H1 (cell line): ENCODE results near the gene PERCC1. TPM values are rescaled to one million over a fixed set of nuclear protein-coding genes. Genes with fewer than 3 reads are reported as not detected.
A peak's percentile ranks its signal among the peaks of the same experiment; 100 is the strongest.

Experiments
- CTCF ChIA-PET: fragments of 300-600 bp; sonication (Branson Sonifier 250); formaldehyde crosslinking; loops from one replicate; lab custom pipeline; 2021; ENCODE audit not compliant: partially characterized antibody; lab: Charles Lee
- POLR2A ChIA-PET: fragments of 300-600 bp; sonication (Branson Sonifier 250); formaldehyde crosslinking; loops from one replicate; lab custom pipeline; 2021; ENCODE audit warnings: inconsistent platforms; ENCODE audit not compliant: partially characterized antibody; lab: Charles Lee
- DNase-seq, 2 experiments: peaks; one replicate each; pipeline versions ENCODE4 v3.0.0 to v3.0.0-alpha.2; 2010 to 2022; ENCODE audit warnings: low spot score in 2 of 2, low read depth in 1 of 2, mixed read lengths in 1 of 2
- FAIRE-seq: peaks from 2 replicates; lab custom pipeline; 2011; peaks lifted over from hg19 to GRCh38; lab: Jason Lieb, UNC
- H2AFZ ChIP-seq: 2 replicates; pipeline ENCODE4 v1.8.1; 2012; ENCODE audit warnings: low read length, inconsistent platforms
- H2AK5ac ChIP-seq: 2 replicates; pipeline ENCODE4 v1.6.1; 2013; ENCODE audit warnings: low read depth, low read length
- H2BK120ac ChIP-seq: replicated peaks from 2 replicates; pipeline ENCODE3; 2013; ENCODE audit warnings: low read depth, low read length, inconsistent platforms
- H2BK12ac ChIP-seq: 2 replicates; pipeline ENCODE4 v1.6.1; 2013; ENCODE audit warnings: low read depth, low read length
- H2BK15ac ChIP-seq: 2 replicates; pipeline ENCODE4 v1.6.1; 2013; ENCODE audit warnings: low read length
- H2BK20ac ChIP-seq: 2 replicates; pipeline ENCODE4 v1.6.1; 2013; ENCODE audit warnings: low read length
- H2BK5ac ChIP-seq: 2 replicates; pipeline ENCODE4 v1.6.1; 2013; ENCODE audit warnings: low read depth, low read length
- H3K14ac ChIP-seq: 2 replicates; pipeline ENCODE4 v1.6.1; 2013; ENCODE audit warnings: inconsistent platforms; ENCODE audit not compliant: insufficient read length
- H3K18ac ChIP-seq: 2 replicates; pipeline ENCODE4 v1.6.1; 2013; ENCODE audit warnings: low read length; ENCODE audit errors: extremely low read depth
- H3K23ac ChIP-seq: 2 replicates; pipeline ENCODE4 v1.6.1; 2013; ENCODE audit warnings: inconsistent platforms; ENCODE audit not compliant: insufficient read length
- H3K23me2 ChIP-seq: 2 replicates; pipeline ENCODE4 v1.6.1; 2013; ENCODE audit warnings: low read depth, low read length
- H3K27ac ChIP-seq: 2 replicates; pipeline ENCODE4 v1.6.1; 2011; ENCODE audit warnings: low read depth, low read length, inconsistent platforms
- H3K27me3 ChIP-seq, 4 experiments: replicated peaks in 1 of 4; 1 replicate in 1 of 4; 2 replicates in 3 of 4; pipeline versions ENCODE4 v1.6.1 to v1.8.1; 2011 to 2013; ENCODE audit warnings: low read length in 3 of 4, mild to moderate bottlenecking in 3 of 4, inconsistent platforms in 2 of 4, mixed read lengths in 2 of 4, moderate library complexity in 1 of 4; ENCODE audit not compliant: control insufficient read depth in 3 of 4, insufficient read depth in 3 of 4; ENCODE audit errors: extremely low read depth in 1 of 4
- H3K36me3 ChIP-seq, 4 experiments: 2 replicates each; pipeline versions ENCODE4 v1.6.1 to v1.8.1; 2011 to 2013; ENCODE audit warnings: mild to moderate bottlenecking in 4 of 4, low read length in 3 of 4, moderate library complexity in 2 of 4, control low read depth in 1 of 4, inconsistent platforms in 1 of 4; ENCODE audit not compliant: insufficient read depth in 4 of 4, control insufficient read depth in 2 of 4
- H3K4ac ChIP-seq: replicated peaks from 2 replicates; pipeline ENCODE3; 2013; ENCODE audit warnings: low read length, low read depth, mixed read lengths, inconsistent platforms; ENCODE audit not compliant: insufficient read length
- H3K4me1 ChIP-seq, 4 experiments: replicated peaks in 1 of 4; 1 replicate in 1 of 4; 2 replicates in 3 of 4; pipeline versions ENCODE4 v1.6.1 to v1.8.1; 2011 to 2013; ENCODE audit warnings: low read length in 3 of 4, inconsistent platforms in 2 of 4, mixed read lengths in 1 of 4; ENCODE audit not compliant: insufficient read depth in 4 of 4, control insufficient read depth in 3 of 4
- H3K4me2 ChIP-seq, 2 experiments: 2 replicates each; pipeline versions ENCODE4 v1.6.1 to v1.8.1; 2011 to 2013; ENCODE audit warnings: low read depth in 2 of 2, low read length in 2 of 2, control low read depth in 1 of 2, inconsistent platforms in 1 of 2, mild to moderate bottlenecking in 1 of 2; ENCODE audit not compliant: insufficient read depth in 1 of 2
- H3K4me3 ChIP-seq, 4 experiments: fragments of 200-600, 300-600 bp in 1 of 4; sonication (generic), shearing (Covaris generic), sonication (Bioruptor Twin) in 1 of 4; 2 replicates each; pipeline versions ENCODE4 v1.5.1 to v1.8.1; 2011 to 2016; ENCODE audit warnings: low read length in 4 of 4, low read depth in 3 of 4, control low read depth in 2 of 4, inconsistent platforms in 2 of 4, mild to moderate bottlenecking in 2 of 4, mixed read lengths in 1 of 4, moderate library complexity in 1 of 4; ENCODE audit not compliant: insufficient read depth in 2 of 4; ENCODE audit errors: extremely low read depth in 1 of 4
- H3K56ac ChIP-seq: replicated peaks from 2 replicates; pipeline ENCODE3; 2013; ENCODE audit warnings: low read depth, mild to moderate bottlenecking, mixed read lengths, low read length, inconsistent platforms; ENCODE audit not compliant: insufficient read length
- H3K79me1 ChIP-seq: 2 replicates; pipeline ENCODE4 v1.6.1; 2013; ENCODE audit warnings: low read depth, low read length, control low read depth
- H3K79me2 ChIP-seq, 2 experiments: 2 replicates each; pipeline versions ENCODE4 v1.6.1 to v1.8.1; 2012 to 2013; ENCODE audit warnings: low read length in 2 of 2, mild to moderate bottlenecking in 2 of 2, inconsistent platforms in 1 of 2; ENCODE audit not compliant: insufficient read depth in 2 of 2, control insufficient read depth in 1 of 2
- H3K9ac ChIP-seq, 4 experiments: replicated peaks in 1 of 4; 1 replicate in 1 of 4; 2 replicates in 3 of 4; pipeline versions ENCODE4 v1.6.1 to v1.8.1; 2011 to 2013; ENCODE audit warnings: low read depth in 3 of 4, low read length in 3 of 4, control low read depth in 2 of 4, mild to moderate bottlenecking in 2 of 4, moderate library complexity in 2 of 4, inconsistent platforms in 1 of 4; ENCODE audit errors: extremely low read depth in 1 of 4
- H3K9me3 ChIP-seq, 2 experiments: 2 replicates each; pipeline versions ENCODE4 v1.6.1 to v1.8.1; 2012 to 2013; ENCODE audit warnings: mild to moderate bottlenecking in 2 of 2, moderate library complexity in 2 of 2, control low read depth in 1 of 2, inconsistent platforms in 1 of 2, low read depth in 1 of 2, low read length in 1 of 2, mixed read lengths in 1 of 2; ENCODE audit not compliant: insufficient read depth in 2 of 2
- H4K20me1 ChIP-seq, 2 experiments: replicated peaks in 1 of 2; 2 replicates each; pipeline versions ENCODE3 to v1.8.1; 2011 to 2013; ENCODE audit warnings: inconsistent platforms in 2 of 2, low read length in 2 of 2, mild to moderate bottlenecking in 1 of 2; ENCODE audit not compliant: insufficient read depth in 2 of 2, control insufficient read depth in 1 of 2
- H4K5ac ChIP-seq: 2 replicates; pipeline ENCODE4 v1.6.1; 2013; ENCODE audit warnings: low read length, low read depth, mixed read lengths, inconsistent platforms; ENCODE audit not compliant: insufficient read length
- H4K8ac ChIP-seq: 2 replicates; pipeline ENCODE4 v1.8.0; 2013; ENCODE audit warnings: mild to moderate bottlenecking, moderate library complexity, low read length, inconsistent platforms; ENCODE audit not compliant: insufficient read depth; ENCODE audit errors: extremely low read depth
- H4K91ac ChIP-seq: replicated peaks from 2 replicates; pipeline ENCODE3; 2013; ENCODE audit warnings: low read length, mixed read lengths, inconsistent platforms; ENCODE audit not compliant: insufficient read length
- EGR1 ChIP-seq: IDR thresholded peaks from 2 replicates; pipeline ENCODE4 v1.6.1; 2011; ENCODE audit warnings: low read depth, low read length, borderline replicate concordance
- EP300 ChIP-seq, 2 experiments: IDR thresholded peaks; 1 replicate in 1 of 2; 2 replicates in 1 of 2; pipeline ENCODE4 v1.6.1; 2011 to 2012; ENCODE audit warnings: low read depth in 2 of 2, low read length in 2 of 2, mild to moderate bottlenecking in 2 of 2, borderline replicate concordance in 1 of 2, inconsistent platforms in 1 of 2, moderate library complexity in 1 of 2
- HDAC2 ChIP-seq, 2 experiments: fragments of 300-600 bp in 1 of 2; sonication (generic) in 1 of 2; IDR thresholded peaks; 2 replicates each; pipeline ENCODE4 v1.6.1; 2011 to 2012; ENCODE audit warnings: low read depth in 2 of 2, low read length in 2 of 2, mild to moderate bottlenecking in 2 of 2, moderate library complexity in 2 of 2, borderline replicate concordance in 1 of 2, inconsistent platforms in 1 of 2
- KDM4A ChIP-seq: IDR thresholded peaks from one replicate; pipeline ENCODE4 v1.7.1; 2012; ENCODE audit warnings: low read depth, mild to moderate bottlenecking, moderate library complexity, low read length, inconsistent platforms; ENCODE audit not compliant: severe bottlenecking
- MAFK ChIP-seq: IDR thresholded peaks from 2 replicates; pipeline ENCODE4 v1.6.1; 2012; ENCODE audit warnings: low read depth, mild to moderate bottlenecking, improper control_type of control experiment, low read length
- SAP30 ChIP-seq: fragments of 300-600 bp; sonication (generic); IDR thresholded peaks from 2 replicates; pipeline ENCODE4 v1.7.1; 2012; ENCODE audit warnings: low read length, moderate library complexity, mild to moderate bottlenecking, inconsistent platforms; ENCODE audit not compliant: insufficient read depth, insufficient replicate concordance
- SP1 ChIP-seq: IDR thresholded peaks from 2 replicates; pipeline ENCODE4 v1.6.1; 2011; ENCODE audit warnings: low read depth, low read length
- SUZ12 ChIP-seq: fragments of 200-600 bp; sonication (generic); IDR thresholded peaks from 2 replicates; pipeline ENCODE4 v1.6.1; 2012; ENCODE audit warnings: mild to moderate bottlenecking, inconsistent platforms, low read length, moderate library complexity, mixed read lengths
- YY1 ChIP-seq: IDR thresholded peaks from 2 replicates; pipeline ENCODE4 v1.6.1; 2011; ENCODE audit warnings: low read depth, mild to moderate bottlenecking, low read length
- WGBS, 2 experiments: shearing (Covaris generic) in 1 of 2; methylation state at CpG; one replicate each; pipeline versions ENCODE4 v1.1.6 to v1.1.7; 2013 to 2015; ENCODE audit warnings: low lambda C conversion rate in 2 of 2, mixed read lengths in 2 of 2, inconsistent platforms in 1 of 2, low coverage in 1 of 2, missing lambda C conversion rate in 1 of 2; ENCODE audit not compliant: insufficient replicate concordance in 2 of 2, insufficient coverage in 1 of 2, insufficient read length in 1 of 2; ENCODE audit errors: extremely low coverage in 1 of 2, missing lambda C conversion rate in 1 of 2; 5-methylcytosine and 5-hydroxymethylcytosine counted together
- polyA plus RNA-seq, 7 experiments: library from polyadenylated mRNA; depleted of rRNA in 3 of 7; stranded (reverse) in 5 of 7; unstranded in 2 of 7; fragments of >200 nt in 5 of 7; fragments of 200-250 nt in 2 of 7; gene quantifications; 1 replicate in 5 of 7; 2 replicates in 1 of 7; 4 replicates in 1 of 7; pipeline versions ENCODE4 v1.2.1 to v1.2.3, GENCODE V29; 2011 to 2013; ENCODE audit warnings: missing spikeins in 2 of 7, mixed read lengths in 2 of 7
- total RNA-seq: library from RNA; stranded (reverse); fragmentation: NEBNext Ultra II Directional; extraction: Animal tissue kit (Norgen Biotek cat#: 25700); gene quantifications from 2 replicates; pipeline ENCODE4 v1.2.1, GENCODE V29; 2021
- TF ChIP-seq, protein P1 (sequence below): IDR thresholded peaks from 2 replicates; pipeline ENCODE4 v1.6.1; 2011; ENCODE audit warnings: low read depth, mild to moderate bottlenecking, low read length; ENCODE audit not compliant: insufficient read depth

PERCC1 gene
- total and polyA plus RNA-seq, 2 of the 8 experiments (the other 6 are each of a cell fraction or from before 2014, with no cell fraction given), result not detected

DNA sequence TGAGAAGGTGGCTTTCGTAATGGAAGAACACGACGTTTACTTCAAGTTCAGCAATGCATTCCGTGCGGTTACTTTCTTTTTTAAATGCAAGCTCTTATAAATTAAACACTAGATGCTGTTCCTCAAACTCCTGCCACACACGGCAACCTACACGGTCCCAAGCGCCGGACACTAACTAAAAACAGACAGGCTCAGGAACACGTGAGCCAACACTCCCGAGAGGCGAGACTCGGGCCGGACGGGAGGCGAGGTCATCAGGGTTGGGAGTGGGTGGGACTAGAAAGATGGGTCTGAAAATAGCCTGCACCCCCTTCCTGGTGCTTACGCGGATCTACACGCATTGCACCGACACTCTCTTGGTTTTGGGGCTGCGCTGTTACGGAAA lies 37.5 kb downstream of the PERCC1 start:
- Histone ChIP-seq H4K91ac (no peak overlapping the region), H3K79me2 (peaks cover 0 to 69% of the 10 kb centered on the region in 2 experiments), H3K9ac (no peak overlapping the region), H2BK120ac (no peak overlapping the region), H3K14ac (no peak overlapping the region), H2AK5ac (no peak overlapping the region), H3K4ac (no peak overlapping the region), H2BK15ac (no peak overlapping the region), H2BK12ac (no peak overlapping the region), H3K18ac (no peak overlapping the region), H3K4me3 (no peak overlapping the region), H3K27ac (no peak overlapping the region), H3K4me1 (0 out of 7 replicates have a peak, but pooled peaks cover 0 to 5% (median 0%) of the 10 kb centered on the region in 4 experiments), H4K20me1 (peaks cover 10 to 14% of the 10 kb centered on the region in 2 experiments), H4K5ac (no peak overlapping the region), H2AFZ (no peak overlapping the region), H4K8ac (no peak overlapping the region; the same call in 1 of the 2 replicates), H3K23me2 (no peaks in the 10 kb centered on the region), H3K56ac (no peak overlapping the region), H3K27me3 (no peaks in the 10 kb centered on the region), H3K9me3 (no peaks in the 10 kb centered on the region), H3K36me3 (peaks cover 0 to 6% (median 0%) of the 10 kb centered on the region in 4 experiments; a peak in 1 of 8 replicates), H3K23ac (no peak overlapping the region), H3K79me1 (peaks cover 30% of the 10 kb centered on the region), H3K4me2 (no peak overlapping the region), H2BK20ac (no peak overlapping the region), H2BK5ac (no peak overlapping the region)
- FAIRE-seq (no peak), DNase-seq (peak in 1 of 2 experiments; percentile 39)
- ChIA-PET CTCF (interaction anchor here (0.6 kb wide), 1 partner anchor 27 kb away, joined by 3 read pairs; no protein-coding TSS in a partner anchor), POLR2A (interaction anchor here (1.8 kb wide), 1 partner anchor 8 kb away, joined by 5 read pairs; no protein-coding TSS in a partner anchor)
- no peak for TF ChIP-seq HDAC2 (IDR thresholded peaks at IDR 0.05; ENCODE audit: borderline replicate concordance in 1 of 2, low read depth in 2 of 2, low read length in 2 of 2)
- no peak for TF ChIP-seq YY1
- TF ChIP-seq, protein P1, sequence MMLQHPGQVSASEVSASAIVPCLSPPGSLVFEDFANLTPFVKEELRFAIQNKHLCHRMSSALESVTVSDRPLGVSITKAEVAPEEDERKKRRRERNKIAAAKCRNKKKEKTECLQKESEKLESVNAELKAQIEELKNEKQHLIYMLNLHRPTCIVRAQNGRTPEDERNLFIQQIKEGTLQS, result no peak
- TF ChIP-seq SP1, result no peak
- TF ChIP-seq KDM4A, result no peak
- TF ChIP-seq EP300 (IDR thresholded peaks at IDR 0.05; ENCODE audit: borderline replicate concordance in 1 of 2, low read depth in 2 of 2, low read length in 2 of 2), result no peak
- TF ChIP-seq SAP30, result no peak
- TF ChIP-seq EGR1, result no peak
- no peak for TF ChIP-seq SUZ12
- TF ChIP-seq MAFK, result no peak
- 93% methylated on average over 22 of the region's 22 CpGs; no CpG with 5 or more reads in 1 of the 2 experiments for WGBS, 2 experiments
